ENCODE measurements around the gene BTBD9.

DNA sequence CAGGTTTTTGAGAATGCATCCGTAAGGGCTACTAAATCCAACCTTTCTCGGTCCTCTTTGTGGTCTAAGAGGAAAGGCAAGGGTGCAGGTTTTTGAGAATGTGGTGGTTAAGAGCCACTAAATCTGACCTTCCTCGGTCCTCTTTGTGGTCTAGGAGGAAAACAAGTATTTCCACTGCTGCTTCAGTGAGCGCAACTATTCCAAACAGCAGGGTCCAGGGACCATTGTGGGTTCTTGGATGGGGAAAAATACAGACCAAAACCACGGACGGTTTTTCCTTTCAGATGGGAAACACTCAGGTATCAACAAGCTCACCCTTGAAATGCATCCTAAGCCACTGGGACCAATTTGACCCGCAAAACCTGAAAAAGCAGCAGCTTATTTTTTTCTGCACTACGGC is 21.9 kb downstream of the BTBD9 start:
- TF ChIP-seq POLR2A (IDR thresholded peaks at IDR 0.05) (no peak), CTCF (IDR thresholded peaks at IDR 0.05) (no peak)
